Loucy (cell line): ENCODE measurements around the gene KLF6.

Experiments
- H2AFZ ChIP-seq: fragments of 200-600 bp; sonication (generic); 2 replicates; pipeline ENCODE4 v1.6.0; 2016; ENCODE audit warnings: antibody characterized with exemption, mild to moderate bottlenecking, low read length, moderate library complexity
- H3F3A ChIP-seq: fragments of 200-600 bp; 2 replicates; pipeline ENCODE4 v1.6.0; 2016; ENCODE audit warnings: antibody characterized with exemption, low read depth, mild to moderate bottlenecking
- H3K27me3 ChIP-seq: fragments of 200-600 bp; sonication (generic); 2 replicates; pipeline ENCODE4 v1.6.1; 2014; ENCODE audit warnings: low read length, mild to moderate bottlenecking; ENCODE audit not compliant: insufficient read depth, poor library complexity, severe bottlenecking
- H3K36me3 ChIP-seq: fragments of 200-600 bp; sonication (generic); 2 replicates; pipeline ENCODE4 v1.6.1; 2016; ENCODE audit warnings: low read length; ENCODE audit not compliant: insufficient read depth
- H3K4me1 ChIP-seq: fragments of 200-600 bp; sonication (generic); 2 replicates; pipeline ENCODE4 v1.5.1; 2014; ENCODE audit warnings: low read length, mild to moderate bottlenecking; ENCODE audit not compliant: insufficient read depth, poor library complexity, severe bottlenecking
- H3K4me2 ChIP-seq: fragments of 200-600 bp; sonication (generic); 2 replicates; pipeline ENCODE4 v1.6.0; 2014; ENCODE audit warnings: antibody characterized with exemption, low read length, low read depth, mild to moderate bottlenecking; ENCODE audit not compliant: poor library complexity, severe bottlenecking
- H3K4me3 ChIP-seq: fragments of 200-600 bp; sonication (generic); 2 replicates; pipeline ENCODE4 v1.5.1; 2014; ENCODE audit warnings: low read length, mild to moderate bottlenecking, mixed read lengths; ENCODE audit not compliant: poor library complexity, severe bottlenecking
- H3K79me2 ChIP-seq: fragments of 200-600 bp; sonication (generic); 2 replicates; pipeline ENCODE4 v1.6.1; 2014; ENCODE audit warnings: low read length; ENCODE audit not compliant: insufficient read depth
- H3K9ac ChIP-seq: fragments of 200-600 bp; sonication (generic); 2 replicates; pipeline ENCODE4 v1.6.0; 2014; ENCODE audit warnings: mild to moderate bottlenecking, low read depth, low read length, moderate library complexity; ENCODE audit not compliant: poor library complexity, severe bottlenecking
- H3K9me2 ChIP-seq: fragments of 200-600 bp; sonication (generic); replicated peaks from 2 replicates; pipeline ENCODE4 v1.6.1; 2016; ENCODE audit warnings: low read depth, low read length, mixed read lengths
- H3K9me3 ChIP-seq: fragments of 200-600 bp; sonication (generic); 2 replicates; pipeline ENCODE4 v1.6.1; 2014; ENCODE audit warnings: mild to moderate bottlenecking, antibody characterized with exemption, low read length, low read depth; ENCODE audit not compliant: insufficient read depth
- H4K20me1 ChIP-seq: fragments of 200-600 bp; sonication (generic); 2 replicates; pipeline ENCODE4 v1.6.0; 2014; ENCODE audit warnings: antibody characterized with exemption, low read length, mild to moderate bottlenecking; ENCODE audit not compliant: insufficient read depth, poor library complexity, severe bottlenecking
- EZH2phosphoT487 ChIP-seq: fragments of 200-600 bp; IDR thresholded peaks from 2 replicates; pipeline ENCODE4 v1.6.1; 2018; ENCODE audit warnings: antibody characterized with exemption, mild to moderate bottlenecking, moderate library complexity, borderline replicate concordance
- TF ChIP-seq, protein P1 (sequence below): fragments of 200-600 bp; sonication (generic); conservative IDR thresholded peaks from 2 replicates; pipeline ENCODE4 v1.5.1; 2014; ENCODE audit warnings: mild to moderate bottlenecking, antibody characterized with exemption, low read length

The KLF6 gene

DNA sequence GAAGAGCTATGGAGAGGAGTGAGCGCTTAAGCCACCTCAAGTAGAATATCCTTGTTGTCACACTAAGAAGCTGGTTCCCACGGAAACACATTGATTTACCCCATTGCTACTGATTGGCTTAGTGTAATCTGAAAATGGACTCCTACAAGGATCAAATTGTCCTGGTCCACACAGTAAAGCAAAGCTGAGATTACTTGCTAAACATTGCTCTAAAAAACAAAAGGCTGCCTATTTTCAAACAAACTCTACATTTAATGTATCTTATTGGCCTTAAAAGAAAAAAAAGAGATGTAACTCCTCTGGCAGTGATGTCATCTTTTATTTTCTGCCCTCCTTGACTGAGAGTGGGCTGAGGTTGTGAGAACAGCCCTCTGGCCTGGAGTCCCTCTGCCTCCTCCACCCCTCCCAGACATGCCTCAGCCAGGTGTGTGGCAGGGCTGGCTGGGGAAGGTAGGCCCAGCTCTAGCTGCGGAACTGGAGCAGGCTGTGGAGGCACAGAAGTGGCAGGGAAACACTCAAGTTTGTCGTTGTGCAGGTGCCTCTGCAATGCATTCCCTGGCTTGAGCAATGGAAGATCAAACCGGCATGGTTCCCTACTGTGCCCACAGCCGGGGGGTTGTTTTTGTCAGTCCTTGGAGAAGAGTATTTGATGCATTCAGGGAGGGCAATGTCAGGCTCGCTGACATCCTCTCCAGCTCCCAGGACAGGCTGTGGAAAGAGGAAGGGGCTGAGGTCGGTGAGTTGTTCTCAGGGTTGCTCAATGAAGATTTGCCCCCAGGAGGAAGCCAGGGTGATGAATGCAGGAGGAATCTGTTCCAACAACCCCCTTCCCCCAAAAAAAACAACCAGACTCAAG lies 9.1 kb downstream of the KLF6 start:
- no peak overlapping the region for H3K4me3 ChIP-seq
- H3F3A ChIP-seq: no peaks in the 10 kb centered on the region
- no peaks in the 10 kb centered on the region for H3K9me2 ChIP-seq
- no peak overlapping the region for H3K9ac ChIP-seq
- peaks cover 42% of the 10 kb centered on the region for H3K36me3 ChIP-seq
- H3K4me2 ChIP-seq: no peak overlapping the region
- no peaks in the 10 kb centered on the region for H3K27me3 ChIP-seq
- H3K9me3 ChIP-seq: no peaks in the 10 kb centered on the region
- H2AFZ ChIP-seq: no peak overlapping the region
- TF ChIP-seq, protein P1, sequence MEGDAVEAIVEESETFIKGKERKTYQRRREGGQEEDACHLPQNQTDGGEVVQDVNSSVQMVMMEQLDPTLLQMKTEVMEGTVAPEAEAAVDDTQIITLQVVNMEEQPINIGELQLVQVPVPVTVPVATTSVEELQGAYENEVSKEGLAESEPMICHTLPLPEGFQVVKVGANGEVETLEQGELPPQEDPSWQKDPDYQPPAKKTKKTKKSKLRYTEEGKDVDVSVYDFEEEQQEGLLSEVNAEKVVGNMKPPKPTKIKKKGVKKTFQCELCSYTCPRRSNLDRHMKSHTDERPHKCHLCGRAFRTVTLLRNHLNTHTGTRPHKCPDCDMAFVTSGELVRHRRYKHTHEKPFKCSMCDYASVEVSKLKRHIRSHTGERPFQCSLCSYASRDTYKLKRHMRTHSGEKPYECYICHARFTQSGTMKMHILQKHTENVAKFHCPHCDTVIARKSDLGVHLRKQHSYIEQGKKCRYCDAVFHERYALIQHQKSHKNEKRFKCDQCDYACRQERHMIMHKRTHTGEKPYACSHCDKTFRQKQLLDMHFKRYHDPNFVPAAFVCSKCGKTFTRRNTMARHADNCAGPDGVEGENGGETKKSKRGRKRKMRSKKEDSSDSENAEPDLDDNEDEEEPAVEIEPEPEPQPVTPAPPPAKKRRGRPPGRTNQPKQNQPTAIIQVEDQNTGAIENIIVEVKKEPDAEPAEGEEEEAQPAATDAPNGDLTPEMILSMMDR: no peak
- TF ChIP-seq EZH2phosphoT487: no peak
- peaks cover 31% of the 10 kb centered on the region for H4K20me1 ChIP-seq
- H3K4me1 ChIP-seq: peaks cover 33% of the 10 kb centered on the region
- peaks cover 40% of the 10 kb centered on the region for H3K79me2 ChIP-seq

DNA sequence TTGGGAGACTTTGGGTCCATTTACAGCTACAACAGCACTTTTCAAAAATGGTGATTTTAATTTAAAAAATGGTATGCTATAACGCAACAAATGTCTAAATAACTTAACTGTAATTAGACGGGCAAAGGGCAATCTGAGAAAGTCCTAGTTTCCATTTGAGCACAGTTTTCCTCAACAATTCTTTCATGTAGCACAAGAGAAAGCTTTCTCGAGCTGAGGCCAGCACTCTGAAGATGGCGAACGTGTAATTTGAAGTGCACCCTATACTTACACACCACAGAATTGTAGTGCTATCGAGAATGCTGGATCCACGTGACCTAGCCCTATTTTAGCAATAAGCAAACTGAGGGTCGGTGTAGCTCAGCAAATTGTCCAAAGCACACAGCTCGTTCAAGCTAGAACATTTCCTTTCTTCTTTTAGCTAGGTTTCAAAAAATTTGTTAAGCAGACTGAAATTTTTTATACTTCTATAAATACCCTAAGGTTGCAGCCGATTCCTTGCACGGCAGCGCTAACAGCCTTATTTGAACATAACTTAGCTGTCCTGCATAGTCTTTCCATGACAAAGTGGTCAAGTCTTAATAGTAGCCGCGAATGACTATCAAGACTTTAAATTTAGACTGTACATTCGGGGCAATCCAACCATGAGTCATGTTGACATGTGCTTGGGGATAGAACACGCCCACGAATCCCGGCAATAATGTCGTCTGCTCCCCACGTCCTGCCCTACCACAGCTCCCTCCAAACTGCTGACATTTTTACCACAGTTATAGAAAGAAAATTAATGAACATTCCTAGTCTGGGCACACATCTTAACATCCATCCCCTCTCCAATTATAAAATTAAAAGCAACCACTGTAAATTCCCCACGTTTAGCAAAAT lies 10.0 kb downstream of the KLF6 start:
- H3K4me3 ChIP-seq: no peak overlapping the region
- no peaks in the 10 kb centered on the region for H3K27me3 ChIP-seq
- peaks cover 22% of the 10 kb centered on the region for H4K20me1 ChIP-seq
- H3K9me2 ChIP-seq: no peaks in the 10 kb centered on the region
- H3K9me3 ChIP-seq: no peaks in the 10 kb centered on the region
- peaks cover 33% of the 10 kb centered on the region for H3K36me3 ChIP-seq
- H2AFZ ChIP-seq: no peak overlapping the region
- H3K4me2 ChIP-seq: no peak overlapping the region
- H3K9ac ChIP-seq: no peak overlapping the region
- TF ChIP-seq, protein P1: no peak
- no peak for TF ChIP-seq EZH2phosphoT487
- peaks cover 31% of the 10 kb centered on the region for H3K79me2 ChIP-seq
- no peaks in the 10 kb centered on the region for H3F3A ChIP-seq
- H3K4me1 ChIP-seq: peaks cover 24% of the 10 kb centered on the region

DNA sequence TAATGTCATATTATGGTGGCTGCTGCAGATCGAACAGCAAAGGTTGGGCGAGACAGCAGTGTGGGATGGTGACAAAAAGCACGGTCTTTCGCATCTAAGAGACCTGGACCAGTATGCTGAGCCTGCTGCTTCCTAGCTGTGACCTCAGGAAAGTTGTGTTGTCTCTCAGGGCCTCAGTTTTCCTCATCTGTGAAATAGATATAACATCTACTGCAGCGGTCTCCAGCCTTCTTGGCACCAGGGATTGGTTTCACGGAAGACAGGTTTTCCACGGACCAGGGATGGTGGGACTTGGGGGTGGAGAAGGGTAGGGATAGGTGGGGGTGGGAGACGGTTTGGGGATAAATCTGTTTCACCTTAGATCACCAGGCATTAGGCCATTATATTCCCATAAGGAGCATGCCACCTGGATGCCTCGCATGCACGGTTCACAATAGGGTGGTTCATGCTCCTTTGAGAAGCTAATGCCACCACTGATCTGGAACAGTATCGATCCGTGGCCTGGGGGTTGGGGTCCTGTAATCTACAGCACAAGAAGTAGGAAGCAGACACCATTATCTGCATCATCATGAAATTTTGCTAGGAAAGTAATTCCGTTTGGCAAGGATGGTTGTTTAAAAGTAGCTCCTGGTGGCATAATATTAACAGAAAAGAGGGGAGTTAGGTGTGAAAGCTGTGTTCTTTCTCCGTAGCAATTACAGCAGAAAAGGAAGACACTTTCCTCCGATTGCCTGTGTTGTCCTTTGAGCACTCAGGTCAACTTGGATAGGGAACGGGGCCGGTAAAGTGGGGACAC lies 10.8 kb downstream of the KLF6 start:
- Histone ChIP-seq H3K36me3 (peaks cover 25% of the 10 kb centered on the region), H3K4me3 (no peak overlapping the region), H3K79me2 (peaks cover 22% of the 10 kb centered on the region), H3K4me1 (peaks cover 16% of the 10 kb centered on the region), H3K9ac (no peak overlapping the region), H3K4me2 (no peak overlapping the region), H3K9me2 (no peaks in the 10 kb centered on the region), H2AFZ (no peak overlapping the region), H3F3A (no peaks in the 10 kb centered on the region), H3K27me3 (no peaks in the 10 kb centered on the region), H4K20me1 (peaks cover 16% of the 10 kb centered on the region), H3K9me3 (no peaks in the 10 kb centered on the region)
- TF ChIP-seq, protein P1: no peak
- no peak for TF ChIP-seq EZH2phosphoT487
